Ovary (tissue), 9 donors: ENCODE data around the gene RNF212. TPM values are rescaled to one million over a fixed set of nuclear protein-coding genes. Genes with fewer than 3 reads are reported as not detected.

Experiments
- DNase-seq, 5 donors: peaks; one replicate each; pipeline ENCODE4 v3.0.0-alpha.2; 2019 to 2020
- H3K27ac ChIP-seq, 2 donors: fragments of 200-600 bp; one replicate each; pipeline versions ENCODE4 v1.5.1 to v1.8.0; 2019 to 2022
- H3K27me3 ChIP-seq: fragments of 200-600 bp; one replicate; pipeline ENCODE4 v1.8.0; 2022
- H3K36me3 ChIP-seq: fragments of 200-600 bp; sonication (generic); one replicate; pipeline ENCODE4 v1.5.1; 2019
- H3K4me1 ChIP-seq: one replicate; pipeline ENCODE4 v1.8.1; 2013; ENCODE audit warnings: mild to moderate bottlenecking, moderate library complexity; ENCODE audit not compliant: insufficient read depth
- H3K4me3 ChIP-seq: fragments of 200-600 bp; sonication (generic); one replicate; pipeline ENCODE4 v1.5.1; 2017
- H3K9me3 ChIP-seq, 2 donors: fragments of 200-600 bp in 1 of 2; sonication (generic) in 1 of 2; one replicate each; pipeline versions ENCODE4 v1.5.1 to v1.8.1; 2013 to 2019; ENCODE audit warnings: mild to moderate bottlenecking in 1 of 2, moderate library complexity in 1 of 2
- CTCF ChIP-seq, 3 donors: fragments of 450-650 bp in 2 of 3; fragments of 200-600 bp in 1 of 3; IDR thresholded peaks; one replicate each; pipeline versions ENCODE4 v1.5.1 to v1.8.0; 2016 to 2022; ENCODE audit warnings: antibody characterized with exemption in 3 of 3, mild to moderate bottlenecking in 1 of 3
- EP300 ChIP-seq: sonication (generic); formaldehyde crosslinking; IDR thresholded peaks from one replicate; pipeline ENCODE4 v1.6.1; 2017; ENCODE audit warnings: antibody characterized with exemption
- POLR2A ChIP-seq: fragments of 450-650 bp; IDR thresholded peaks from one replicate; pipeline ENCODE4 v1.6.1; 2017; ENCODE audit warnings: antibody characterized with exemption, mild to moderate bottlenecking, moderate library complexity
- WGBS, 3 donors: extraction: QIAGEN DNeasy Blood & Tissue Kit in 1 of 3; methylation state at CpG; one replicate each; pipeline versions ENCODE4 v1.1.5 to v1.1.7; 2013 to 2017; 5-methylcytosine and 5-hydroxymethylcytosine counted together
- intact Hi-C, 4 donors: fragments of 100-400 bp; cut with DNase I; formaldehyde crosslinking; loops; one replicate each; pipeline versions ENCODE4 v1.11.0 to v1.15.1; 2022 to 2023
- polyA plus RNA-seq, 2 donors: library from polyadenylated mRNA; stranded (reverse); fragments of 200-250 nt in 1 of 2; fragments of 350-450 nt in 1 of 2; fragmentation: Illumina TruSeq in 1 of 2; extraction: RNeasy Lipid Tissue Mini Kit (QIAGEN cat#74804) in 1 of 2; gene quantifications; one replicate each; pipeline ENCODE4 v1.2.3, GENCODE V29; 2013 to 2014
- total RNA-seq, 7 donors: library from RNA; depleted of rRNA in 2 of 7; stranded (reverse); fragments of >200 nt in 2 of 7; fragmentation: NEBNext Ultra II Directional in 3 of 7; extraction: Animal tissue kit (Norgen Biotek cat#: 25700) in 3 of 7; gene quantifications; one replicate each; pipeline versions ENCODE4 v1.1.0 to v1.2.4, GENCODE V29; 2016 to 2023
- donor health status: DM: no; HTN: no; CAD: no; lungs with moderate emphysema.
- donor health status: DM: no; HTN: no; CAD: no.
- donor health status: Bipolar disorder and iron deficiency.
- donor health status: DM: yes; HTN: yes; CAD: no.
- donor health status: DM: no; HTN: no; CAD: no.
- donor health status: DM: yes; HTN: yes; CAD: no.

Gene RNF212
- total and polyA plus RNA-seq, 9 donors: 6.2 to 31.0 (median 14.1) TPM

DNA sequence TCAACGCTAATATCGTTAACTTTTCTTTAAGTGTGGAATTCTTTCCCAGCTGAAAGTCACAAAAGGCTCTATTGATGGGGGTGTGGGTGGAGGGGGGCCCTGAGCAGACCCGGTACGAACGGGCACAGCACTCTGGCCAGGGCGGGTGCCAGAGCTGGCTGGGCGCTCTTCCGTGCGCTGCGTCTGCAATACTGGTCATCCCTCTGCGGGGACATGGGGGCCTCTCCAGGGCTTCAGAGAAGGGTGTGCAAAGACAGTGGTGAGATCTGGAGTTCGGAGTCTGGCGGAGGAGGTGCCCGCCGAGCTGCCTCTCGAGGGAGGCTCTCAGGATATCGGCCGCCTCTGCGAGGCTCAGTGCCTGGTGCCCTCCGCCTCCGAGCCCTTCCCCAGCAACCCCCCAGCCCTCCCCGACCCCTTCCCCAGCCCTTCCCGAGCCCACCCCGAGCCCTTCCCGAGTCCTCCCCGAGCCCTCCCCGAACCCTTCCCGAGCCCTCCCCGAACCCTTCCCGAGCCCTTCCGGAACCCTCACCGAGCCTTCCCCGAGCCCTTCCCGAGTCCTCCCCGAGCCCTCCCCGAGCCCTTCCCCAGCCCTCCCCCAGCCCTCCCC, 67.7 kb downstream of the RNF212 start:
- no peaks in the 10 kb centered on the region for H3K36me3 ChIP-seq
- H3K9me3 ChIP-seq: no peaks in the 10 kb centered on the region
- H3K4me3 ChIP-seq: no peak overlapping the region
- 58 to 83% (median 80%) methylated on average over 32 to 36 of the region's 36 CpGs for WGBS, 3 donors
- no peak overlapping the region for H3K27ac ChIP-seq
- H3K4me1 ChIP-seq: peaks cover 26% of the 10 kb centered on the region
- H3K27me3 ChIP-seq: no peaks in the 10 kb centered on the region
- intact Hi-C loops: no loop called here
- peak in 4 of 5 donors; percentile 25 to 41 (median 36) for DNase-seq
- TF ChIP-seq CTCF (IDR thresholded peaks at IDR 0.05): no peak
- no peak for TF ChIP-seq POLR2A
- TF ChIP-seq EP300: no peak

DNA sequence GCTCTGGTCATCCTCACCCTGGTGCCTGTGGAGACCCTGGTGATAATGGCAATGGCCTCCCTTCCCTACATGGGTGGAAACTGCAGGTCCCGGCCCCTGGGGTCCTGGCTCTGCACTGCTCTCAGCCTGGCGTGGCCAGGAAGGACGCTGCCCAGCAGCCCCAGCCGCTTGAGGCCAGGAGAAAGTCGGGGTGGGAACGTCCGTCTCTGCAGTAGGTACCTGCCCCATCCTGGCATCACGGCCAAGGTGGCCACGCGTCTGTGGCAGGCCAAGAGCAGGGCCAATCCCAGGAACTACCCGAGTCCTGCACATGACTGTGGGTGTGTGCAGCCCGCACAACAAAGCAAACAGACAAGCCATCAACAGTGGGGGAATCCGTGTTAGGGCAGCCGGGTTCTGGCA, 68.2 kb downstream of the RNF212 start:
- no peaks in the 10 kb centered on the region for H3K9me3 ChIP-seq
- TF ChIP-seq POLR2A: no peak
- no peak for TF ChIP-seq CTCF (IDR thresholded peaks at IDR 0.05)
- TF ChIP-seq EP300: no peak
- peak overlapping the region in 1 of 2 donors; percentile 9 for H3K27ac ChIP-seq
- peaks cover 26% of the 10 kb centered on the region for H3K4me1 ChIP-seq
- no peak overlapping the region for H3K4me3 ChIP-seq
- peak in 4 of 5 donors; percentile 19 to 49 (median 41) for DNase-seq
- H3K36me3 ChIP-seq: no peaks in the 10 kb centered on the region
- WGBS, 3 donors: 89 to 92% (median 89%) methylated on average over 14 of the region's 14 CpGs
- intact Hi-C loops: no loop called here
- no peaks in the 10 kb centered on the region for H3K27me3 ChIP-seq

DNA sequence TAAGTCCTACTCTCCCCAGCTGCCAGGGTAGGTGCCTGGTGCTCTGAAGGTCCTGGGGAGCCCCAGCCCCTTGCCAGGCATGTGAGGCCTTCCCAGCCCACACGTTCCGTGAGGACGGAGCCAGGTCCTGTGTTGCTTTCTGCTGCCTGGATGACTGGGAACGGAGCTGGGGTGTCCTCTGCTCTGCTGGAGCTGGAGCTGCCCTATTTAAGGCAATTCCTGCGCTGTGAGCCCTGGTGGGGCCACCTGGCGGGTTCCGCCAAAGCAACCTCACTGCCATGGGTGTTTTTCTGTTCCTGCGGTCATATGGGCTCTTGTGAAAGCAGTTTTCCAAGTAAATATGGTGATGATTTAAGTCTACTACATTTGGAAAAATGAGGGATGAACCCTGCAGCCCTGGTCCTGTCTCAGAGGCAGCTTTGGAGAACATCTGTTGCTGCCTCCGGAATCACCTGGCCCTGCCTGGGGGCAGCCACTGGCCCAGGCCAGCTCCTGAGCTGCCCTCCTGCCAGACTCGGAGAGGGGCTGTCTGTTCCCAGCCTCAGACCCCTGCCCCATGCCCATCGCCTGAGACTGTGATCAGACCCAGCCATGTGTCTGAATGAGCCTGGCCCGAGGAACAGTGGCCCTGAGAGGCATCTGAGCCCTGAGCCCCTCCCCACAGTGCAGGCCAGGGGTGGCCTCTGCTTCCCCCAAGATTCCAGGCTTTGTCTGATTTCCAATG, 68.7 kb downstream of the RNF212 start:
- Histone ChIP-seq H3K27ac (peak overlapping the region; percentile 9 to 38), H3K36me3 (no peaks in the 10 kb centered on the region), H3K9me3 (no peaks in the 10 kb centered on the region), H3K4me1 (peaks cover 29% of the 10 kb centered on the region), H3K4me3 (no peak overlapping the region), H3K27me3 (no peaks in the 10 kb centered on the region)
- peak; percentile 25 to 46 (median 33) for DNase-seq
- WGBS, 3 donors: 82 to 89% (median 83%) methylated on average over 12 of the region's 12 CpGs
- TF ChIP-seq EP300: no peak
- no peak for TF ChIP-seq POLR2A
- no peak for TF ChIP-seq CTCF (IDR thresholded peaks at IDR 0.05)
- intact Hi-C loops: no loop called here

GRCh38 chr4:1043651-1044468, 69.5 kb downstream of the RNF212 start:
- peak; percentile 84 to 97 (median 89) for DNase-seq
- Histone ChIP-seq H3K4me3 (peak overlapping the region; percentile 24), H3K9me3 (no peaks in the 10 kb centered on the region), H3K27ac (peak overlapping the region; percentile 9 to 38), H3K36me3 (no peaks in the 10 kb centered on the region), H3K27me3 (no peaks in the 10 kb centered on the region), H3K4me1 (peaks cover 35% of the 10 kb centered on the region)
- TF ChIP-seq POLR2A: no peak
- TF ChIP-seq EP300: no peak
- no peak for TF ChIP-seq CTCF (IDR thresholded peaks at IDR 0.05)
- intact Hi-C loops: no loop called here
- 8 to 11% (median 10%) methylated on average over 35 to 36 of the region's 36 CpGs for WGBS, 3 donors
